ENCODE data around the gene APEX1. TPM values are rescaled to one million over a fixed set of nuclear protein-coding genes. Genes with fewer than 3 reads are reported as not detected.

Gene APEX1
- polyA plus RNA-seq, 1 of the 3 experiments (the other 2 are of a cell fraction): 279 TPM

DNA sequence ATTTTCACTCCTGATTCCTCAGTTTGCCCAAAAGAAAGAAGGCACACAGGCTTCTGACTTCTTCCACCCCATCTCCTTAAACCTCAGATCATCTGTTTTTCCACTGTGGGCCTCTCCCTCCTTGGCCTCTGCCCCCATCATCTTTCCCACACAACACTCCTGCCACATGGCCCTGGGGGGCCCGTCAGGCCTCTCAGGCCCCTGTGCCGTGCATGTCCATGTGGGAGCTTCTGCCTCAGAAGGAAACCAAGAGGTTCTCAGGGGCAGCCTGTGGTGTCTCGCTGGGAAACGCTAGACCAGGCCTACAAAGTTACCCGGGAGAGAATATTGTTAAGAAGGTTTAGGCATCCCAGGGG lies 27.0 kb upstream of the APEX1 start:
- Histone ChIP-seq H3K79me2 (ENCODE audit: insufficient read depth) (no peaks in the 10 kb centered on the region), H3K4me1 (ENCODE audit: control insufficient read depth in 1 of 2, insufficient read depth in 2 of 2, low read depth in 1 of 2, low read length in 1 of 2) (peaks cover 0 to 7% of the 10 kb centered on the region in 2 experiments; a peak in 1 of 4 replicates), H4K20me1 (ENCODE audit: insufficient read depth) (no peaks in the 10 kb centered on the region), H3F3A (replicated peaks; ENCODE audit: insufficient read depth) (no peaks in the 10 kb centered on the region), H3K9me3 (no peaks in the 10 kb centered on the region), H3K27ac (ENCODE audit: low read depth in 2 of 2, low read length in 1 of 2) (no peak overlapping the region), H2AFZ (ENCODE audit: low read depth) (peak overlapping the region; percentile 91; the same call in 1 of the 2 replicates), H3K9me2 (no peaks in the 10 kb centered on the region), H3K4me2 (no peak overlapping the region), H3K9ac (no peak overlapping the region), H3K27me3 (ENCODE audit: insufficient read depth) (no peaks in the 10 kb centered on the region), H3K36me3 (replicated peaks in 1 of 2; ENCODE audit: control insufficient read depth in 1 of 2, insufficient read depth in 2 of 2, low read length in 1 of 2) (no peaks in the 10 kb centered on the region), H3K4me3 (ENCODE audit: low read depth in 2 of 2, low read length in 1 of 2) (no peak overlapping the region)
- WGBS (ENCODE audit: low lambda C conversion rate): 91% methylated on average over 5 of the region's 5 CpGs
- TF ChIP-seq FOXJ3 (CRISPR knock-in tag; IDR thresholded peaks at IDR 0.05) (no peak), SIN3A (IDR thresholded peaks at IDR 0.05; ENCODE audit: borderline replicate concordance, low read depth, low read length) (no peak), RAD21 (IDR thresholded peaks at IDR 0.05; ENCODE audit: low read length) (no peak), SMC3 (IDR thresholded peaks at IDR 0.05; ENCODE audit: low read depth, low read length) (no peak), YY1 (IDR thresholded peaks at IDR 0.05; ENCODE audit: low read depth) (no peak), POLR2AphosphoS5 (IDR thresholded peaks at IDR 0.05; ENCODE audit: low read depth, low read length) (no peak), NRF1 (IDR thresholded peaks at IDR 0.05; ENCODE audit: low read depth, low read length) (no peak), MEF2A (IDR thresholded peaks at IDR 0.05; ENCODE audit: borderline replicate concordance, low read depth) (no peak), GATA2 (CRISPR knock-in tag; IDR thresholded peaks at IDR 0.05) (no peak), PBX3 (IDR thresholded peaks at IDR 0.05) (no peak), REST (IDR thresholded peaks at IDR 0.05; ENCODE audit: low read depth, low read length) (no peak), TAF1 (IDR thresholded peaks at IDR 0.05; ENCODE audit: borderline replicate concordance, low read depth, low read length) (no peak), EP300 (IDR thresholded peaks at IDR 0.05; ENCODE audit: borderline replicate concordance in 1 of 2, low read depth in 1 of 2, low read length in 1 of 2) (no peak), CTCF (IDR thresholded peaks at IDR 0.05) (no peak), CHD2 (IDR thresholded peaks at IDR 0.05; ENCODE audit: low read length, partially characterized antibody) (no peak)
- TF ChIP-seq, protein P1, sequence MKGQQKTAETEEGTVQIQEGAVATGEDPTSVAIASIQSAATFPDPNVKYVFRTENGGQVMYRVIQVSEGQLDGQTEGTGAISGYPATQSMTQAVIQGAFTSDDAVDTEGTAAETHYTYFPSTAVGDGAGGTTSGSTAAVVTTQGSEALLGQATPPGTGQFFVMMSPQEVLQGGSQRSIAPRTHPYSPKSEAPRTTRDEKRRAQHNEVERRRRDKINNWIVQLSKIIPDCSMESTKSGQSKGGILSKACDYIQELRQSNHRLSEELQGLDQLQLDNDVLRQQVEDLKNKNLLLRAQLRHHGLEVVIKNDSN (IDR thresholded peaks at IDR 0.05; ENCODE audit: borderline replicate concordance, low read depth): no peak
- POLR2A ChIA-PET: no interaction called here
- CTCF ChIA-PET: interaction anchor here (2.0 kb wide), 1 partner anchor 12 kb away, joined by 7 read pairs; no protein-coding TSS in a partner anchor
- no peak for DNase-seq

All from SK-N-SH (cell line).